ENCODE results near the gene YIF1B.
"Not testable (repeated sequence)": the region's sequence is repeated elsewhere in the genome, so short reads cannot be mapped to it uniquely, and the experiment has no call there.

Gene YIF1B

DNA sequence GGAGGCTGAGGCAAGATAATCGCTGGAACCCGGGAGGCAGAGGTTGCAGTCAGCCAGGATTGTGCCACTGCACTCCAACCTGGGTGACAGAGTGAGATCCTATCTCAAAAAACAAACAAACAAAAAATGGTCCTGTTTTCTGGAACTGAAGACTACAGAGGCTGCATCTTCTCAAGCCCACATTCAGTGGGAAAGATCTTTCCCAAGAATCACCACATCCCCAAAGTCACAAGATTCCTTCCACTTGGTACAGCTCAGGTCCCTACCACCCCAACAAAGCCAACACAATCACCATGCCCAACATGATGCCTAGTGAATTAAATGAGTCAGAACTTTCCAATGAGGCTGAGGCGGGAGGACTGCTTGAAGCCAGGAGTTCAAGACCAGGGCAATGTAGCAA is 35.1 kb upstream of the YIF1B start:
- DNase-seq (ENCODE audit: extremely low spot score): no peak
- ChIA-PET POLR2A (interaction anchor here (0.9 to 1.1 kb wide), 2 partner anchors 23 to 25 kb away, joined by 3 read pairs; partner anchors contain the start of gene PSMD8), CTCF (no interaction called here)
- TF ChIP-seq ZNF384 (IDR thresholded peaks at IDR 0.05): no peak
- TF ChIP-seq TARDBP (IDR thresholded peaks at IDR 0.05): no peak
- TF ChIP-seq FOXM1 (IDR thresholded peaks at IDR 0.05; ENCODE audit: borderline replicate concordance): no peak
- no peak for TF ChIP-seq FOXA1 (IDR thresholded peaks at IDR 0.05)
- no peak for TF ChIP-seq BHLHE40 (IDR thresholded peaks at IDR 0.05; ENCODE audit: borderline replicate concordance)
- no peak for TF ChIP-seq LEF1 (IDR thresholded peaks at IDR 0.05; ENCODE audit: borderline replicate concordance)
- TF ChIP-seq, protein P1, sequence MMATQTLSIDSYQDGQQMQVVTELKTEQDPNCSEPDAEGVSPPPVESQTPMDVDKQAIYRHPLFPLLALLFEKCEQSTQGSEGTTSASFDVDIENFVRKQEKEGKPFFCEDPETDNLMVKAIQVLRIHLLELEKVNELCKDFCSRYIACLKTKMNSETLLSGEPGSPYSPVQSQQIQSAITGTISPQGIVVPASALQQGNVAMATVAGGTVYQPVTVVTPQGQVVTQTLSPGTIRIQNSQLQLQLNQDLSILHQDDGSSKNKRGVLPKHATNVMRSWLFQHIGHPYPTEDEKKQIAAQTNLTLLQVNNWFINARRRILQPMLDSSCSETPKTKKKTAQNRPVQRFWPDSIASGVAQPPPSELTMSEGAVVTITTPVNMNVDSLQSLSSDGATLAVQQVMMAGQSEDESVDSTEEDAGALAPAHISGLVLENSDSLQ (IDR thresholded peaks at IDR 0.05): no peak
- TF ChIP-seq ELF4 (IDR thresholded peaks at IDR 0.05): no peak
- TF ChIP-seq SP1 (IDR thresholded peaks at IDR 0.05): no peak
- TF ChIP-seq ARNT (IDR thresholded peaks at IDR 0.05): no peak
- no peak for TF ChIP-seq FOXK2 (IDR thresholded peaks at IDR 0.05)
- TF ChIP-seq CTBP1 (IDR thresholded peaks at IDR 0.05; ENCODE audit: borderline replicate concordance): no peak
- no peak for TF ChIP-seq HDGF (IDR thresholded peaks at IDR 0.05; ENCODE audit: borderline replicate concordance)
- TF ChIP-seq NFRKB (IDR thresholded peaks at IDR 0.05): no peak
- no peak for TF ChIP-seq SUZ12 (IDR thresholded peaks at IDR 0.05)
- TF ChIP-seq L3MBTL2 (conservative IDR thresholded peaks at IDR 0.05): no peak

- CTCF ChIA-PET: interaction anchor here (0.6 kb wide), 1 partner anchor 112 kb away, joined by 3 read pairs; no protein-coding TSS in a partner anchor
- DNase-seq (ENCODE audit: extremely low spot score): no peak
- TF ChIP-seq FOXK2 (IDR thresholded peaks at IDR 0.05) (no peak), ZNF384 (IDR thresholded peaks at IDR 0.05) (no peak), NFRKB (IDR thresholded peaks at IDR 0.05) (no peak), HDGF (IDR thresholded peaks at IDR 0.05; ENCODE audit: borderline replicate concordance) (no peak), SP1 (IDR thresholded peaks at IDR 0.05) (no peak), SUZ12 (IDR thresholded peaks at IDR 0.05) (no peak), CTBP1 (IDR thresholded peaks at IDR 0.05; ENCODE audit: borderline replicate concordance) (no peak), FOXM1 (IDR thresholded peaks at IDR 0.05; ENCODE audit: borderline replicate concordance) (no peak), ELF4 (IDR thresholded peaks at IDR 0.05) (no peak), ARNT (IDR thresholded peaks at IDR 0.05) (no peak), L3MBTL2 (conservative IDR thresholded peaks at IDR 0.05) (no peak), TARDBP (IDR thresholded peaks at IDR 0.05) (no peak), FOXA1 (IDR thresholded peaks at IDR 0.05) (no peak), LEF1 (IDR thresholded peaks at IDR 0.05; ENCODE audit: borderline replicate concordance) (no peak), BHLHE40 (IDR thresholded peaks at IDR 0.05; ENCODE audit: borderline replicate concordance) (no peak)
- TF ChIP-seq, protein P1 (IDR thresholded peaks at IDR 0.05): no peak
- POLR2A ChIA-PET: interaction anchor here (1.2 kb wide), 1 partner anchor 27 kb away, joined by 3 read pairs; the partner anchor contains the start of gene PSMD8
Measured at GRCh38 chr19:38346837-38347236, 31.1 kb upstream of the YIF1B start.

GRCh38 chr19:38340927-38341326 is 25.2 kb upstream of the YIF1B start:
- ChIA-PET POLR2A (no interaction called here), CTCF (no interaction called here)
- DNase-seq (ENCODE audit: extremely low spot score): no peak
- TF ChIP-seq FOXM1 (IDR thresholded peaks at IDR 0.05; ENCODE audit: borderline replicate concordance) (no peak), SP1 (IDR thresholded peaks at IDR 0.05) (no peak)

DNA sequence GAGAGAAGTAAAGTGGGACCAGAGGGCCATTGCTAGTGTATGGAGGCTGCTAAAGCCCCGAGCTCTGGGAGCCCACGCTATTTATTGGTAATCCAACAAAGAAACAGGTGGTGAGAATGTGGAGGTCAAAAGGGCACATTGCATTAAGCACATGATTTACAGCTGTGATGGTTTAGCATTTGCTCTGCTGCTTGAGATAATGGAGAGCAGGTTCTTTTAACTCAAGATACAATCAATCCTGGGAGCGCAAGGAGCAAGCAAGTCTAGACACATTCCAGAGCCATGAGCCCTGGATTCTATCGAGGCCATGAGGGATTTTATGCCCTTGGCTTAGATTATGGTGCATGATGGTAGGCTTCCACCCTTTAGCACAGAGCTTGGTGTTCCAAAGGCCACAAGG is 23.3 kb upstream of the YIF1B start:
- CTCF ChIA-PET: interaction anchor here (1.0 kb wide), 1 partner anchor 35 kb away, joined by 4 read pairs; the partner anchor contains the start of gene PSMD8
- not testable (repeated sequence) for DNase-seq (ENCODE audit: extremely low spot score)
- POLR2A ChIA-PET: interaction anchor here (4.2 kb wide), 1 partner anchor 35 kb away, joined by 40 read pairs; the partner anchor contains the start of gene PSMD8

GRCh38 chr19:38337360-38337653 is 21.6 kb upstream of the YIF1B start:
- DNase-seq (ENCODE audit: extremely low spot score): no peak
- TF ChIP-seq HDGF (IDR thresholded peaks at IDR 0.05; ENCODE audit: borderline replicate concordance) (no peak), ZNF384 (IDR thresholded peaks at IDR 0.05) (no peak), CTBP1 (IDR thresholded peaks at IDR 0.05; ENCODE audit: borderline replicate concordance) (no peak), SP1 (IDR thresholded peaks at IDR 0.05) (no peak), ARNT (IDR thresholded peaks at IDR 0.05) (no peak), NFRKB (IDR thresholded peaks at IDR 0.05) (no peak), TARDBP (IDR thresholded peaks at IDR 0.05) (no peak)
- CTCF ChIA-PET: no interaction called here
- POLR2A ChIA-PET: interaction anchor here (4.2 kb wide), 1 partner anchor 37 kb away, joined by 40 read pairs; the partner anchor contains the start of gene PSMD8

DNA sequence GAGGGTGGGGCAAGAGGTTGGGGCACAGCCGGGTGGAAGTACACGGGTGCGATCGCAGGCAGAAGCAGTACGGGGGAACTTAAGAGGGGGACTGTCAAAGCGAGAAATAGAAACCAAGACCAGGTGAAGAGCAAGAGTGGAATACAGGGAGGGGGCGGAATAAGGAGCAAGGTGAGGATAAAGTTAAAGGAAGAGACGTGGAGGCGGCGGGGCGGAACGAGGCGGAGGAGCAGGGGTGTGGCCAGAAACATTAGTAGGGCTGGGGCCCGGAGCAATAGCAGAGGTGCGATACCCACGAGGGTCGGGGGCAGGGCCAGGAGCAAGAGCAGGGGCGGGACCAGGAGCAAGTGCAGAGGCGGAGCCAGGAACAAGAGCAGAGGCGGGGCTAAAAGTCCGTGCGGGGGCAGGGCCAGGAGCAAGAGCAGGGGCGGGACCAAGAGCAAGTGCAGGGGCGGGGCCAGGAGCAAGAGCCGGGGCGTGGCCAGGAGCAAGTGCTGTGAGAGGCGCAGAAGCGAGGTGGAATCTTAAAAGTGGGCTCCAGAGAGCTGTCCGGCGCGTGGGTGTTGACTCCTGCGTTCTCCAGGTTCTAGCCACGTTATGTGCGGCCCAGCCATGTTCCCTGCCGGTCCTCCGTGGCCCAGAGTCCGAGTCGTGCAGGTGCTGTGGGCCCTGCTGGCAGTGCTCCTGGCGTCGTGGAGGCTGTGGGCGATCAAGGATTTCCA is 21.1 kb upstream of the YIF1B start:
- ChIA-PET POLR2A (interaction anchor here (0.9 to 4.2 kb wide), 4 partner anchors 37 to 97 kb away, joined by 3 to 40 read pairs (median 5); partner anchors contain the start of genes FAM98C and PSMD8), CTCF (interaction anchor here (0.6 to 1.0 kb wide), 3 partner anchors 93 to 298 kb away, joined by 3 to 11 read pairs (median 4); no protein-coding TSS in a partner anchor)
- TF ChIP-seq BHLHE40 (IDR thresholded peaks at IDR 0.05; ENCODE audit: borderline replicate concordance) (no peak), L3MBTL2 (conservative IDR thresholded peaks at IDR 0.05) (peak; percentile 86)
- DNase-seq (ENCODE audit: extremely low spot score): peak; percentile 93

DNA sequence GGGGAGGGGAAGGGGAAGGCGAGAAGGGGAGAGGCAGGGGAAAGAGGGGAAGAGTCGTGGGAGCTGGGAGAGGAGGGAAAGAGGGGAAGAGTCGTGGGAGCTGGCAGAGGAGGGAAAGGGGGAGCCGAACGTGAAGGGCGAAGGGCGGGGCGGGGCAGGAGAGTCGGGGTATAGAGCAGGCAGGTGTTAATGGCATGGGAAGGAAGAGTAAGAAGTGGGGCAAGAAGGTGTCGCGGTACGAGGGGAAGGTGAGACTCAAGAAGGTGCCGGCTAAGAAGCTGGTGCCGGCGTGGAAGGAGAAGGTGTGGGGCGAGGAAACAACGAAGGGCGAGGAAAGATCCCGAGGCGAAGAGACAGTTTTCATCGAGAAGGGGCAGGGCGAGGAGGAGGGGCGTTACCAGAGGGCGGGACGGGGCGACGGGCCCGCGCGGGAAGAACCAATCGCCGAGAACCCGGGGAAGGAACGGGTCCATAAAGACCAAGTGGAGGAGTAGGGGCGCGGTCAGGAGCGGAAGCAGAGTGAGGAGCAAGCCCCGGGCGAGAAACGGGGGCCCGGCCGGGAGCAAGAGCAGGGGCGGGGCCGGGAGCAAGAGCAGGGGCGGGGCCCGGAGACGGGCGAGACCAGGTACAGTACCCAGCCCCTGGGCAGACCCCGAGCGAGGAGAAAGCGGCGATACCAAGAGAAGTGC is 20.3 kb upstream of the YIF1B start:
- POLR2A ChIA-PET: interaction anchor here (0.9 to 4.2 kb wide), 4 partner anchors 38 to 96 kb away, joined by 3 to 40 read pairs (median 5); partner anchors contain the start of genes FAM98C and PSMD8
- TF ChIP-seq FOXK2 (IDR thresholded peaks at IDR 0.05): no peak
- TF ChIP-seq L3MBTL2 (conservative IDR thresholded peaks at IDR 0.05): peak; percentile 66
- TF ChIP-seq FOXM1 (IDR thresholded peaks at IDR 0.05; ENCODE audit: borderline replicate concordance): no peak
- TF ChIP-seq CTBP1 (IDR thresholded peaks at IDR 0.05; ENCODE audit: borderline replicate concordance): no peak
- CTCF ChIA-PET: interaction anchor here (0.6 to 1.1 kb wide), 6 partner anchors 17 to 299 kb away, joined by 3 to 11 read pairs (median 4); no protein-coding TSS in a partner anchor
- peak; percentile 86 for DNase-seq (ENCODE audit: extremely low spot score)

Measured in HEK293T (cell line).